Measurements from ENCODE around the gene RP2. TPM values are rescaled to one million over a fixed set of nuclear protein-coding genes. Genes with fewer than 3 reads are reported as not detected.

RP2 gene
- total RNA-seq, 1 donor from 2014 or later = 6.6 TPM

- Histone ChIP-seq H3K27me3 (no peaks in the 10 kb centered on the region), H3K9me3 (no peaks in the 10 kb centered on the region), H3K4me3 (no peak overlapping the region), H3K4me1 (no peaks in the 10 kb centered on the region), H3K36me3 (no peaks in the 10 kb centered on the region), H3K27ac (no peak overlapping the region)
- intact Hi-C loops (cut with DNase I) = no loop called here
- TF ChIP-seq, protein P1, sequence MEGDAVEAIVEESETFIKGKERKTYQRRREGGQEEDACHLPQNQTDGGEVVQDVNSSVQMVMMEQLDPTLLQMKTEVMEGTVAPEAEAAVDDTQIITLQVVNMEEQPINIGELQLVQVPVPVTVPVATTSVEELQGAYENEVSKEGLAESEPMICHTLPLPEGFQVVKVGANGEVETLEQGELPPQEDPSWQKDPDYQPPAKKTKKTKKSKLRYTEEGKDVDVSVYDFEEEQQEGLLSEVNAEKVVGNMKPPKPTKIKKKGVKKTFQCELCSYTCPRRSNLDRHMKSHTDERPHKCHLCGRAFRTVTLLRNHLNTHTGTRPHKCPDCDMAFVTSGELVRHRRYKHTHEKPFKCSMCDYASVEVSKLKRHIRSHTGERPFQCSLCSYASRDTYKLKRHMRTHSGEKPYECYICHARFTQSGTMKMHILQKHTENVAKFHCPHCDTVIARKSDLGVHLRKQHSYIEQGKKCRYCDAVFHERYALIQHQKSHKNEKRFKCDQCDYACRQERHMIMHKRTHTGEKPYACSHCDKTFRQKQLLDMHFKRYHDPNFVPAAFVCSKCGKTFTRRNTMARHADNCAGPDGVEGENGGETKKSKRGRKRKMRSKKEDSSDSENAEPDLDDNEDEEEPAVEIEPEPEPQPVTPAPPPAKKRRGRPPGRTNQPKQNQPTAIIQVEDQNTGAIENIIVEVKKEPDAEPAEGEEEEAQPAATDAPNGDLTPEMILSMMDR (IDR thresholded peaks at IDR 0.05) = no peak
- DNase-seq (ENCODE audit: low spot score in 2 of 2) = no peak
These were observed 48.0 kb downstream of the RP2 start for GRCh38 chrX:46884799-46885198.

DNA sequence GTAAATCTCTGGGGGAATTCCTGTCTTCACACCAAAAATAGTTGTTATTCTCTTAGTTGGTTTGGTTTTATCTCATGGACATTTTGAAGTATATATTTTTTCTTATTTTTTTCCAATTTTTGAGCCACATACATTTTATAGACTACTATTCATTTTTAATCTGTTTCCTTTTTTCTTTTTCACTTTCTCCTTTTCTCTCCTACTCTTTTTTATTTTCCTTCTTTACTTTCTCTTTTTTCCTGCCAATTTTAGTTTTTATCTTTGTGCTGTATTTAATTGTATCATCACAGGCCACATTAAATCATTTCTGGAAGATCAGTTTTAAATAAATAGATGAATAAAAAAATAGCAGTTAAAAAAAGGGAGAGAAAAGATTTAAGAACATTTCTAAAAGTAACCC is 61.4 kb downstream of the RP2 start:
- TF ChIP-seq, protein P1 (IDR thresholded peaks at IDR 0.05) = no peak

DNA sequence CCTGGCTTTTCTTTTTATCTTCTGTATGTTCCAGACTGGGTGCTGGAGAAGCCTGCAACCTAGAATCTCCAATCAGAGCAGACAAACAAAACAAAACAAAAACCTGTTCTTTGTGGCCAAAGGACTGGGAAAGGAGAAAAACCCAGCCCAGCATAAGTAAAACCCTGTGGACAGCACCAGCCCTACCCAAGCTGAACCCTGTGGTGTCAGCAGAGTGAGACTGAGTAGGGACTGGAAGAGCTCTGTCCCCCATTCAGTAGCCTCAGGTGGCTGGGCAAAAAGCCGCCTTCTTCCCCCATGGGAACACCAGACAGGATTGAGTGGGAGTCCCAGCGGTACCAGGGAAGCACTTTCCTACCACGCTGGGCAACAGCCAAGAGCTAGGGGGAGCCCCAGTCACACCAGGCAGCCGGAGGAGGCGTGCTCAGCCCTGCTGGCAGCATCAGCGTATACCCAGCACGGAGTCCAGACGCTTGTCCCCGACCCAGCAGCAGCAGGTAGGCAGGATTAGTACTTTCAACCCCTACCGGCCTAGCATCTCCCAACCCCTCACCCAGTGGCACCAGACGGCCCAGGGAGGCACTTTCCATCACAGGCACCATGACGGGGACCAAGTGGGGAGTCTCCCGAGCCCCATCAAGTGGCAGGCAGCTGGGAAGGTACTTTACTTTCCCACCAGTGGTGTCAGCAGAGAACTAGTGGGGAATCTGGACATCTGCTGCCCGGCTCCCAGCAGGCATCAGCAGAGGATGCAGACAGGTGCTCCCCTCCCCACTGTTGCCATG is 66.8 kb downstream of the RP2 start:
- H3K9me3 ChIP-seq = no peaks in the 10 kb centered on the region
- peak overlapping the region; percentile 41 to 62 for H3K4me3 ChIP-seq
- intact Hi-C loops (cut with DNase I) = loop anchor here (1.0 to 5.0 kb wide), 3 partner anchors 74 to 189 kb away; no protein-coding TSS in a partner anchor
- no peaks in the 10 kb centered on the region for H3K27me3 ChIP-seq
- TF ChIP-seq, protein P1 (IDR thresholded peaks at IDR 0.05) = peak; percentile 53 to 70 (median 60)
- peaks cover 0 to 2% of the 10 kb centered on the region in 2 donors for H3K4me1 ChIP-seq
- H3K27ac ChIP-seq = no peak overlapping the region
- no peaks in the 10 kb centered on the region for H3K36me3 ChIP-seq
- peak; percentile 16 to 84 for DNase-seq (ENCODE audit: low spot score in 2 of 2)

More for the DNA sequence above, 61.4 kb downstream of the RP2 start:
- intact Hi-C loops (cut with DNase I) = no loop called here
- H3K4me1 ChIP-seq = no peaks in the 10 kb centered on the region
- H3K27ac ChIP-seq = no peak overlapping the region
- no peaks in the 10 kb centered on the region for H3K36me3 ChIP-seq
- H3K9me3 ChIP-seq = no peaks in the 10 kb centered on the region
- H3K4me3 ChIP-seq = no peak overlapping the region
- H3K27me3 ChIP-seq = no peaks in the 10 kb centered on the region
- DNase-seq (ENCODE audit: low spot score in 2 of 2) = no peak

DNA sequence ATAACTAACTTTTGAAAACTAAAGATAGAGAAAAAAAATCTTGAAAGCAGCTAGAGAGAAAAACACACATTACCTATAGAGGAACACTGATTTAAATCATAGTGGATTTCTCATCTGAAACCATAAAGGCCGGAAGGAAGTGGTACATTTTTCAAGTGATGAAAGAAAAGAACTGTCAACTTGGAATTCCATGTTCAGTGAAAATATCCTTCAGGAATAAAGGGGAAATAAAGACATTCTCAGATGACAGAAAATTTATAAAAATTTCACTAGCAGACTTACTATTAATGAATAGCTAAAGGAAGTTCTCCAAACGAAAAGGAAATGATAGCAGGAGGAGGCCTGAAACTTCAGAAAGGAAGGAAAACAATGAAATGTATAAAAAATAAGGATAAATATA is 67.8 kb downstream of the RP2 start:
- Histone ChIP-seq H3K4me3 (no peak overlapping the region), H3K27ac (no peak overlapping the region), H3K9me3 (no peaks in the 10 kb centered on the region), H3K27me3 (no peaks in the 10 kb centered on the region), H3K4me1 (peaks cover 0 to 2% of the 10 kb centered on the region in 2 donors), H3K36me3 (no peaks in the 10 kb centered on the region)
- TF ChIP-seq, protein P1 (IDR thresholded peaks at IDR 0.05) = no peak
- DNase-seq (ENCODE audit: low spot score in 2 of 2) = no peak
- intact Hi-C loops (cut with DNase I) = loop anchor here (5.0 kb wide), 2 partner anchors 123 to 188 kb away; no protein-coding TSS in a partner anchor

DNA sequence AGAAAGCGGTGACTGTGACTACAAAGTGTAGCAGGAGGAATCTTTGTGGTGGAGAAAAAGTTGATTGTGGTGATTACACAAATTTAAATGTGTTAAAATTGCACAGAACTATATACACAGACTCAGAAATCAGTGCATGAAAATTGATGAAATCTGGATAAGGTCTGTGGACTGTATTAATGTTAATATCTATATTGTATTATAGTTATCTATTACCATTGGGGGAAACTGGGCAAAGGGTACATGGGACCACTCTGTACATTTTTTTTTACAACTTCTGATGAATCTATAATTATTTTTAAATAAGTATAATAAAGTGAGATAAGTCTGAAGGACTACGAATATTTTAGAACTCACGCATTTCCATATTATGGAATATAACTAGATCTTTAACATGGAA is 73.6 kb downstream of the RP2 start:
- no peak for DNase-seq (ENCODE audit: low spot score in 2 of 2)
- Histone ChIP-seq H3K4me1 (peaks cover 0 to 2% of the 10 kb centered on the region in 2 donors), H3K4me3 (no peak overlapping the region), H3K36me3 (no peaks in the 10 kb centered on the region), H3K27me3 (no peaks in the 10 kb centered on the region), H3K27ac (no peak overlapping the region), H3K9me3 (no peaks in the 10 kb centered on the region)
- TF ChIP-seq, protein P1 (IDR thresholded peaks at IDR 0.05) = no peak
- intact Hi-C loops (cut with DNase I) = no loop called here
